Measurements from ENCODE around the gene SLC38A4. TPM values are rescaled to one million over a fixed set of nuclear protein-coding genes. Genes with fewer than 3 reads are reported as not detected.

The SLC38A4 gene
- polyA plus RNA-seq, 1 of the 3 experiments (the other 2 are of a cell fraction), result 66.7 TPM

GRCh38 chr12:46795988-46796387, 29.8 kb downstream of the SLC38A4 start:
- Histone ChIP-seq H3K79me2 (ENCODE audit: insufficient read depth) (peaks cover 8% of the 10 kb centered on the region; the same call in 1 of the 2 replicates), H3K9ac (no peak overlapping the region), H3K27me3 (ENCODE audit: insufficient read depth) (no peaks in the 10 kb centered on the region), H3K9me2 (no peaks in the 10 kb centered on the region), H3K9me3 (peaks cover 3% of the 10 kb centered on the region; the same call in 1 of the 2 replicates), H3K4me3 (ENCODE audit: low read depth in 2 of 2, low read length in 1 of 2) (no peak overlapping the region), H3F3A (replicated peaks; ENCODE audit: insufficient read depth) (no peaks in the 10 kb centered on the region), H3K27ac (ENCODE audit: low read depth in 2 of 2, low read length in 1 of 2) (no peak overlapping the region), H3K4me2 (no peak overlapping the region), H3K4me1 (ENCODE audit: control insufficient read depth in 1 of 2, insufficient read depth in 2 of 2, low read depth in 1 of 2, low read length in 1 of 2) (0 out of 4 replicates have a peak, but pooled peaks cover 0 to 7% of the 10 kb centered on the region in 2 experiments), H3K36me3 (replicated peaks in 1 of 2; ENCODE audit: control insufficient read depth in 1 of 2, insufficient read depth in 2 of 2, low read length in 1 of 2) (peaks cover 27 to 54% of the 10 kb centered on the region in 2 experiments), H4K20me1 (ENCODE audit: insufficient read depth) (no peaks in the 10 kb centered on the region), H2AFZ (ENCODE audit: low read depth) (no peak overlapping the region)
- no peak for DNase-seq
- TF ChIP-seq RFX5 (IDR thresholded peaks at IDR 0.05; ENCODE audit: low read length) (no peak), YY1 (IDR thresholded peaks at IDR 0.05; ENCODE audit: low read depth) (no peak), SIN3A (IDR thresholded peaks at IDR 0.05; ENCODE audit: borderline replicate concordance, low read depth, low read length) (no peak), TEAD4 (IDR thresholded peaks at IDR 0.05; ENCODE audit: borderline replicate concordance, insufficient read depth) (no peak), MEF2A (IDR thresholded peaks at IDR 0.05; ENCODE audit: borderline replicate concordance, low read depth) (no peak), NFIC (IDR thresholded peaks at IDR 0.05; ENCODE audit: borderline replicate concordance) (no peak), USF2 (IDR thresholded peaks at IDR 0.05; ENCODE audit: borderline replicate concordance, low read depth, low read length) (no peak), CHD2 (IDR thresholded peaks at IDR 0.05; ENCODE audit: low read length, partially characterized antibody) (no peak), GATA2 (CRISPR knock-in tag; IDR thresholded peaks at IDR 0.05) (no peak), REST (IDR thresholded peaks at IDR 0.05; ENCODE audit: low read depth, low read length) (no peak), SMC3 (IDR thresholded peaks at IDR 0.05; ENCODE audit: low read depth, low read length) (no peak), GABPA (IDR thresholded peaks at IDR 0.05; ENCODE audit: low read depth) (no peak)
- TF ChIP-seq, protein P1, sequence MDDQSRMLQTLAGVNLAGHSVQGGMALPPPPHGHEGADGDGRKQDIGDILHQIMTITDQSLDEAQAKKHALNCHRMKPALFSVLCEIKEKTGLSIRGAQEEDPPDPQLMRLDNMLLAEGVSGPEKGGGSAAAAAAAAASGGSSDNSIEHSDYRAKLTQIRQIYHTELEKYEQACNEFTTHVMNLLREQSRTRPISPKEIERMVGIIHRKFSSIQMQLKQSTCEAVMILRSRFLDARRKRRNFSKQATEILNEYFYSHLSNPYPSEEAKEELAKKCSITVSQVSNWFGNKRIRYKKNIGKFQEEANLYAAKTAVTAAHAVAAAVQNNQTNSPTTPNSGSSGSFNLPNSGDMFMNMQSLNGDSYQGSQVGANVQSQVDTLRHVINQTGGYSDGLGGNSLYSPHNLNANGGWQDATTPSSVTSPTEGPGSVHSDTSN (IDR thresholded peaks at IDR 0.05), result no peak
- POLR2A ChIA-PET, result no interaction called here
- CTCF ChIA-PET, result no interaction called here
- 47% methylated on average over 4 of the region's 4 CpGs for WGBS (ENCODE audit: low lambda C conversion rate)

Data from SK-N-SH (cell line).